MCF 10A (cell line): ENCODE results near the gene DCAF10. TPM values are rescaled to one million over a fixed set of nuclear protein-coding genes. Genes with fewer than 3 reads are reported as not detected.
"Not testable (repeated sequence)": the region's sequence is repeated elsewhere in the genome, so short reads cannot be mapped to it uniquely, and the experiment has no call there.

Source experiments
- BruUV-seq: library from RNA; stranded (reverse); fragments of 400-500 nt; replicated peaks from 2 replicates; lab custom pipeline; 2021; lab: Mats Ljungman, UMichigan
- CTCF ChIA-PET: fragments of 300-600 bp; sonication (Branson Sonifier 250); formaldehyde crosslinking; extraction: SDS; loops from one replicate; lab custom pipeline; 2021; ENCODE audit warnings: antibody characterized with exemption, inconsistent platforms; lab: Yijun Ruan, JAX
- POLR2A ChIA-PET: fragments of 300-600, 350-650 bp; sonication (Branson Sonifier 250); formaldehyde crosslinking; extraction: SDS; loops from one replicate; lab custom pipeline; 2020; ENCODE audit warnings: antibody characterized with exemption, inconsistent platforms; lab: Yijun Ruan, JAX
- DNase-seq: peaks from one replicate; pipeline ENCODE4 v3.0.0-alpha.2; 2018; ENCODE audit not compliant: unreplicated experiment
- H3K27ac Mint-ChIP-seq: one replicate; pipeline ENCODE4 v1.8.0; 2022; ENCODE audit warnings: mild to moderate bottlenecking, low read depth, mixed read lengths; ENCODE audit not compliant: unreplicated experiment
- H3K27me3 Mint-ChIP-seq: one replicate; pipeline ENCODE4 v1.8.0; 2022; ENCODE audit warnings: mixed read lengths; ENCODE audit not compliant: insufficient read depth, unreplicated experiment
- H3K36me3 Mint-ChIP-seq: one replicate; pipeline ENCODE4 v1.8.0; 2022; ENCODE audit warnings: mild to moderate bottlenecking, moderate library complexity, mixed read lengths; ENCODE audit not compliant: insufficient read depth, unreplicated experiment
- H3K4me1 Mint-ChIP-seq: one replicate; pipeline ENCODE4 v1.8.0; 2022; ENCODE audit warnings: mixed read lengths; ENCODE audit not compliant: insufficient read depth, unreplicated experiment
- H3K4me3 Mint-ChIP-seq: one replicate; pipeline ENCODE4 v1.8.0; 2022; ENCODE audit warnings: mild to moderate bottlenecking, moderate library complexity, mixed read lengths; ENCODE audit not compliant: unreplicated experiment
- H3K9me3 Mint-ChIP-seq: one replicate; pipeline ENCODE4 v1.8.0; 2022; ENCODE audit warnings: mixed read lengths; ENCODE audit not compliant: unreplicated experiment
- CTCF ChIP-seq: fragments of 200-600 bp; IDR thresholded peaks from one replicate; pipeline ENCODE4 v1.8.0; 2022; ENCODE audit warnings: antibody characterized with exemption, mild to moderate bottlenecking; ENCODE audit not compliant: unreplicated experiment
- intact Hi-C: fragments of 100-400 bp; cut with micrococcal nuclease; formaldehyde crosslinking; loops from 2 replicates; pipeline ENCODE4 v1.14.1; 2022
- total RNA-seq: library from RNA; stranded (reverse); gene quantifications from 2 replicates; pipeline ENCODE4 v1.2.3, GENCODE V29; 2022

Gene DCAF10
- total RNA-seq, 1 experiment from 2014 or later: 49.4 TPM

DNA sequence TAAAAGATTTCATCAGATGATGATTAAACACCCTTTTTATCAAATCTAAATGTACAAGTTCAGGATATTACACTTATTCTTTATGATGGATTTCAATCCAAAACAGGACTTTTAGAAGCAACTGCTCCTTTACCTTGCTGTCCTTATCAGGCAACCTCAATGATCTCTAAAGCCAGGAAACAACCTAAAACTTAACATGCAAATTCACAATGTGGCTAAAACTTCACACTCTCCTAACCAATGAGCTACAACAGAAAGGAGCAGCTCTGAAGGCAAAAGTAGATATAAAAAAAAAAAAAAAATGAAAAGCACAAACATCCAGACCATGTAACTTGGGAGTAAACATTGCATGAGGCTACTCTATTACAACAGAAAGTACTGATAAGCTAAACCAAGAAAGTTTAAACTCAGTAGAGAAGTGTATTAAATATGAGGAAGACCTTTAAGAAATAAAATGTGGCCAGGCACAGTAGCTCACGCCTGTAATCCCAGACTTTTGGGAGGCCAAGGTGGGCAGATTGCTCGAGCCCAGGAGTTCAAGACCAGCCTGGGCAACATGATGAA is 80.4 kb downstream of the DCAF10 start:
- Mint-ChIP-seq H3K36me3 (peaks cover 34% of the 10 kb centered on the region), H3K27ac (no peak overlapping the region), H3K4me1 (no peaks in the 10 kb centered on the region), H3K9me3 (no peaks in the 10 kb centered on the region), H3K27me3 (no peaks in the 10 kb centered on the region), H3K4me3 (no peak overlapping the region)
- no peak for TF ChIP-seq CTCF
- ChIA-PET POLR2A (interaction anchor here (0.7 kb wide), 1 partner anchor 151 kb away, joined by 3 read pairs; no protein-coding TSS in a partner anchor), CTCF (no interaction called here)
- intact Hi-C loops: no loop called here
- DNase-seq: no peak
- no TSS peak for BruUV-seq

- BruUV-seq: TSS peak; percentile 10
- peaks cover 51% of the 10 kb centered on the region for H3K36me3 Mint-ChIP-seq
Observed at GRCh38 chr9:37887977-37888583, 87.5 kb downstream of the DCAF10 start.

GRCh38 chr9:37889536-37889935 is 88.9 kb downstream of the DCAF10 start:
- no peaks in the 10 kb centered on the region for H3K9me3 Mint-ChIP-seq
- DNase-seq: no peak
- no peaks in the 10 kb centered on the region for H3K4me1 Mint-ChIP-seq
- POLR2A ChIA-PET: no interaction called here
- TF ChIP-seq CTCF: no peak
- H3K4me3 Mint-ChIP-seq: no peak overlapping the region
- intact Hi-C loops: no loop called here
- CTCF ChIA-PET: no interaction called here
- no peak overlapping the region for H3K27ac Mint-ChIP-seq
- peaks cover 63% of the 10 kb centered on the region for H3K36me3 Mint-ChIP-seq
- H3K27me3 Mint-ChIP-seq: no peaks in the 10 kb centered on the region
- BruUV-seq: no TSS peak

More at GRCh38 chr9:37887977-37888583, 87.5 kb downstream of the DCAF10 start:
- DNase-seq, H3K27me3 Mint-ChIP-seq, CTCF ChIA-PET, H3K27ac Mint-ChIP-seq, H3K4me3 Mint-ChIP-seq, H3K4me1 Mint-ChIP-seq, intact Hi-C loops, H3K9me3 Mint-ChIP-seq: not testable (repeated sequence)
- POLR2A ChIA-PET: interaction anchor here (1.0 kb wide), 1 partner anchor 103 kb away, joined by 3 read pairs; the partner anchor contains the start of gene EXOSC3

GRCh38 chr9:37891042-37891441 is 90.4 kb downstream of the DCAF10 start:
- H3K27ac Mint-ChIP-seq, intact Hi-C loops, H3K4me1 Mint-ChIP-seq, H3K27me3 Mint-ChIP-seq, POLR2A ChIA-PET, H3K4me3 Mint-ChIP-seq, BruUV-seq, DNase-seq, H3K9me3 Mint-ChIP-seq: not testable (repeated sequence)
- peaks cover 72% of the 10 kb centered on the region for H3K36me3 Mint-ChIP-seq
- CTCF ChIA-PET: interaction anchor here (0.6 kb wide), 1 partner anchor 1018 kb away, joined by 3 read pairs; no protein-coding TSS in a partner anchor

GRCh38 chr9:37892063-37892462 is 91.5 kb downstream of the DCAF10 start:
- Mint-ChIP-seq H3K4me3 (no peak overlapping the region), H3K4me1 (no peaks in the 10 kb centered on the region), H3K27me3 (no peaks in the 10 kb centered on the region), H3K36me3 (peaks cover 72% of the 10 kb centered on the region), H3K9me3 (no peaks in the 10 kb centered on the region), H3K27ac (no peak overlapping the region)
- DNase-seq: no peak
- ChIA-PET CTCF (interaction anchor here (0.5 to 1.2 kb wide), 3 partner anchors 11 to 118 kb away, joined by 3 to 4 read pairs (median 3); no protein-coding TSS in a partner anchor), POLR2A (interaction anchor here (1.3 kb wide), 1 partner anchor 10 kb away, joined by 5 read pairs; no protein-coding TSS in a partner anchor)
- no peak for TF ChIP-seq CTCF
- BruUV-seq: no TSS peak
- intact Hi-C loops: no loop called here
